SK-N-SH treated with all-trans-retinoic acid at 6 μM for 48 hours (cell line): ENCODE measurements around the gene SPTBN4.

Experiments used
- ARNTL ChIP-seq: fragments of 450-650 bp; formaldehyde crosslinking; IDR thresholded peaks from 2 replicates; pipeline ENCODE4 v1.5.0; 2020; ENCODE audit warnings: low read depth, mild to moderate bottlenecking, moderate library complexity, borderline replicate concordance
- CREB5 ChIP-seq: fragments of 250-450 bp; sonication (Bioruptor Pico); IDR thresholded peaks from 2 replicates; pipeline ENCODE4 v1.5.1; 2020; ENCODE audit warnings: low read depth, mild to moderate bottlenecking, moderate library complexity
- GLIS3 ChIP-seq: fragments of 250-450 bp; sonication (Bioruptor Pico); IDR thresholded peaks from 2 replicates; pipeline ENCODE4 v1.5.0; 2020; ENCODE audit warnings: mild to moderate bottlenecking, moderate library complexity
- ZFP3 ChIP-seq: fragments of 250-450 bp; sonication (Bioruptor Pico); IDR thresholded peaks from 2 replicates; pipeline ENCODE4 v1.5.0; 2020; ENCODE audit warnings: mild to moderate bottlenecking, moderate library complexity

DNA sequence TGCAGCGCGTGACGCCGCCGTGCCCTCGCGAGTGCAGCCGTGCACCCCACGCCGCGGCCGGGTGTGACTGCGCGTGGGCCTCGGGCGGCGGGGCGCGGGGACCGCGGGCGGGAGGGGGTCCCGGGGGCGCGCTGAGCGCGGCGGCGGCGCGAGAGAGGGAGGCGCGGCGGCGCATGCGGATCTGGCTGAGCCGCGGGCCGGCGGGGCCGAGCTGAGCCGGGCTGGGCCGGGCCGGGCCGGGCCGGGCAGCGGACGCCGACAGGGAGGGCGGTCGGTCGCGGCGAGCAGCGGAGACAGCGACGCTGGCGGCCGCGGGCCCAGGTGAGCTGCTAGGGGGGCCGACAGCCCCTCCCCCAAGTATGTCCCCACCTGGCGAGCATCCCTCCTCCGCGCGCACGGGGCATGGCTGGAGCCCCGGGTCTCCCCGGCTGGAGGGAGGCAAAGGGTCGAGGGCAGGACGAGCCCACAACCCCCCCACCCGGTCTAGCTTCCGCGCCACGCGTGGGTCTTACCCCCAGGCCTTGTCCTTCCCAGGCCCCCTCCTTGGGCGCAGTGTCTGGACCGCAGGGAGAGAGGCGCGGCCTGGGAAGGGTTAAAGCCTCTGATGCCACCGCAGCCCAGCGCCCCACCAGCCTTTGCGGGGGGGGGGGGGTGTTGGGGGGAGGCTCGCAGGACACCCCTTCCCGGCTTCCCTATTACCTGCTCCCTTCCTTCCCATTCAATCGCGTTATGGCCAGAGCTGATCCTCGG is at the start of gene SPTBN4:
- TF ChIP-seq GLIS3 (no peak), ZFP3 (CRISPR knock-in tag) (no peak), ARNTL (CRISPR knock-in tag) (no peak), CREB5 (no peak)
